Globus pallidus (tissue), 1 donor: Measurements from ENCODE around the gene CCDC93.

Experiments
- DNase-seq: peaks from one replicate; pipeline ENCODE4 v3.0.0-alpha.2; 2015; ENCODE audit warnings: low spot score

The CCDC93 gene

DNA sequence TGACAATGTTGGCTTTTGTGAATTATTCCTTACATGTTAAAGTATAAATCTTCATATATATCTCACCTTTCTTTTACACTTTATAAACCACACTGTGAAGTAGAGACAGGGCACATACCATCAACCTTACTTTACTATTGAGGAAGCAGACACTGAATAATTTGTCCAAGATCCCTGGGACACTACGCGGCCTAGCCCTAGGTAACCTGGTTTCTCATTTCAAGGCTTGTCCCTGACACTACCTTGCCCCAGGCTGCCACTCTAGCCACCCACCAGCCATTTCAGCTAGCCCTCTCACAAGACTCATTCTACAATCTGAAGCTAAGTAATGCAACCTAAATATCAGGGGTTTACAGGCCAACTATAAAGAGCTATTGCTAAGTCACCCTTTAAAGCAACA, 26.7 kb downstream of the CCDC93 start:
- no peak for DNase-seq

- DNase-seq, result peak; percentile 8
Observed at GRCh38 chr2:117985092-117985491, 28.8 kb downstream of the CCDC93 start.

DNA sequence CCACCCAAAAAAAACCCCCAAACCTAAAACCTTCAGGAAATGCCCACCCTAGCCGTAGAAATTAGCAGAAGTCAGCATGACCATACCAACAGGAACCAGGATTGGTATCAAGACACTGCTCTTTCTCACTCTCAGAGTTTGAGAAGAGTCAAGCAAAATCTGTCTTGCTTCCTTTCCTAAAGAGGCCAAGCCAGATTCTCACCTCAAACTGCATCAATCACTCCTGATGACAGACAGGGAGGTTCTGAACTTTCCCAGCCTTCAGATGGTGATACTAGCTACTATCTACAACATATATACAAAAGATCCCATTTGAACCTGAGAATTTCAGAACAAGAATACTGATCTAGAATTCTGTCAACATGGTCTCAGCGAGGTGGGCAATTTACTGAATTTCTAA, 29.7 kb downstream of the CCDC93 start:
- no peak for DNase-seq

GRCh38 chr2:117983040-117983439, 30.8 kb downstream of the CCDC93 start:
- DNase-seq, result no peak

GRCh38 chr2:117982376-117983033, 31.4 kb downstream of the CCDC93 start:
- DNase-seq, result no peak

- no peak for DNase-seq
Observed at GRCh38 chr2:117981810-117982209, 32.1 kb downstream of the CCDC93 start.

GRCh38 chr2:117980783-117981676, 32.8 kb downstream of the CCDC93 start:
- no peak for DNase-seq

DNA sequence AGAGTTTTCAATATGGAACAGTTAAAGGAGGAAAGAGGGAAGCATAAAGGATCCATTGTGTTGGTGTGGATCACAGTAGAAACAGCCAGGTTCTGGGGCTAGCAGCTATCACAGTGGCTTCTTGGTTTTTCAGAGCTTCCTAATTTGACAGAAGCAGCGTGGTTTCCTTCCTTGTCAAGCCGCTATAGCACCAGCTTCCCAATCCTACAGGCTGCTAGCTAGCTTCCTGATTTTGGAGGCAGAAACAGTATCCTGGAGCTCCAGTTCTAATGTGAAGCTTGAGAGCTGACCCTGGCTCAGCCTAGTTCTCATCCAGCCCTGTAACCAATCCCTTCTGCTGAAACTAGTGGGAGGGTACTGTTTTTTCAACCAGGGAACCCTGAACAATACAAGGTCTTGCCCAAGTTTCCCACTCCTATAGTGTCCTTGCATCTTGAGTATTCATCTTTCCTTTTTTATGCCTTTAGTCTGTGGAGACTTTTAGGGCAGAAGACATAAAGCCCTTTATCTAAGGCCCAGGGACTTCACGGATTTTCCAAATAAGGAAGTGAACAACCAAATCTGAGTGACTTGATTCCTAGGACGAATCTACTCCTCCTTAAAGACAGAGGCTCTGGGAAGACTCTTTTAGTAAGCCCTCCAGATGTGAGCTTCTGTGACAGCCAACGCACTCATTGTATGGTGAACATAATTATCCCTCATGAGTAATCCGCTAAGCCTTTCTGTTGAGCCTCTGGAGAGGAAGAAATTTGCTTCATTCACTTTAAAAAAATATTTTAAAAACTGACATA, 33.8 kb downstream of the CCDC93 start:
- DNase-seq, result peak; percentile 35

DNA sequence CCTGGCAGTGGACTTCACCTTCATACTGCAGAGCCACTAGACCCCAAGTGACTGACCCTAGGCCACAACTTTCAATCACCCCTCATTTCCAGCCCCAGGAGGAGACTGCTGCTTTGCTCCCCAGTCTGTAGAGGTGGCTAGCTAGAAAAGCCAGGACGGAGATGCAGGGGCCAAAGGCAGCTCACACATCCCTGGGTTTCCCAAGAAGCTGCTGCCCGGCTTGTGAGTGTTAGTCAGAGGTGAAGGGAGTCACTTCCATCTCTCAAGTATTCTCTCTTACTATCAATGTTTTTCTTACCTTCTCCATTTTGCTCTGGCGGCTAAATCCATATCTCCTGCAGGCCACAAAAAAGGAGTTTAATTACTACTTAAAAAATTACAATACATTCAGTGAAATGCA, 36.2 kb downstream of the CCDC93 start:
- DNase-seq, result no peak

DNA sequence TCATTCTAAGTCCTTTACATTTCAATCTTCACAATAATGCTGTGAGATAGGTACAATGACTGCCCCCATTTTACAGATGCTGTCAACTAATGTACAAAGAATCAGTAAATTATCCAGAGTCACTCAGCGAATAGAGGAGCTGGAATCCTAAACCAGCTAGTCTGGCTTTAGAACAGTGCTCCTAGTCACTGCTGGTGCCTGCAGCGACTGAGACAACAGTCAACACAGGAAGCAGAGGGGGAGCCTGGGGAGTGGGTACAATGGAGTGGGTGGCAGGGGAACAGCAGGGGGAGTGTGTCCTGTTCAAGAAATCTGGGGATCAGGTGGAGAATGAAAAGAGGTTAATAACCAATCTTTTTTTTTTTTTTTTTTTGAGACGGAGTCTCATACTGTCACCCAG, 37.3 kb downstream of the CCDC93 start:
- DNase-seq, result no peak

- no peak for DNase-seq
Observed at GRCh38 chr2:117973498-117974082, 40.3 kb downstream of the CCDC93 start.

DNA sequence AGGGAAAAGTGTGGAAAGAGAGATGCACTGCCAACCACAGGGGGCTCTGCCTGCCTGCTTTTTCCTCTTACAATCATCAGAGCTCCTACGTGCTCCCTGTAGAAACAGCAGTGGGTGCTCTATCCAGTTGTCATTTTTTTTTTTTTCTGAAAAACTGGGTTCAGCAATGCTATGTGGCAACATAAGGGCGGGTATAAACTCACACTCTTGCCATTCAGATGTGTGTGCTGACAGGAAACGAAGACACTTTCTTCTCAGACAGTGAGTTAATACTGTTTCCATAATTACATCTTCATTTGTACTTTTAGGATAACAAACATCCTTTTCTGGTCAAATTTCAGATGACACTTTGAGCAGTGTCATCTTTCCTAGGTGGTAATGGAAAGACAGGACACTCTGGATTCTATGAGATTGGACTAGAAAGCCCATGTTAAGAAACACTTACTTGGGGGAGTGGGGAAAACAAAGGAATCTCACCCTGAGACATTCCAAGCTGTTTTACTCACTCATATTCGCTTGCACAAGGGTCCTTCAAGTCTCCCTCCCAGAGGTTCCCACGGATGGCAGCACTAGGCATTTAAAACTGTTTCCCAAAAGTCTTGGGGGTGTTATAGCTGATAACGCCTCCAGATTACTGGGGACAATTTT, 41.3 kb downstream of the CCDC93 start:
- no peak for DNase-seq

DNA sequence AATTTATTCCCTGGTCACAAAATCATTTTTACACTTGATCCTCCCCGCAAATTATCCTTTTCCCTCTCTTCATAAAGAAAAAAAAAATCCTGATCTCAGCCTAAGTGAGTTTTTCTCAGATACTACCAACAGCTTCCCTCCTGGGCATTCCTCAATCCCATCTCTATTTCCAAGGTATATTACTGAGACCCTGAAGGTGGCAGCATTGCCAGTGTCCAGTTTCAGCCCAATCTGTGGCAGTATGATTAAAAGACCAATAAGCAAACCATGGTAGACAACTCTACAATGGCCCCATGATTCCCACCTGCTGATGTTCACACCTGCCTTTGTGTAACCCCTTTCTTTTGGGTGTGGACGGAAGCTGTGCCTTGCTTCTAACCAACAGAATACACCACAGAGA, 45.1 kb downstream of the CCDC93 start:
- DNase-seq, result no peak

DNA sequence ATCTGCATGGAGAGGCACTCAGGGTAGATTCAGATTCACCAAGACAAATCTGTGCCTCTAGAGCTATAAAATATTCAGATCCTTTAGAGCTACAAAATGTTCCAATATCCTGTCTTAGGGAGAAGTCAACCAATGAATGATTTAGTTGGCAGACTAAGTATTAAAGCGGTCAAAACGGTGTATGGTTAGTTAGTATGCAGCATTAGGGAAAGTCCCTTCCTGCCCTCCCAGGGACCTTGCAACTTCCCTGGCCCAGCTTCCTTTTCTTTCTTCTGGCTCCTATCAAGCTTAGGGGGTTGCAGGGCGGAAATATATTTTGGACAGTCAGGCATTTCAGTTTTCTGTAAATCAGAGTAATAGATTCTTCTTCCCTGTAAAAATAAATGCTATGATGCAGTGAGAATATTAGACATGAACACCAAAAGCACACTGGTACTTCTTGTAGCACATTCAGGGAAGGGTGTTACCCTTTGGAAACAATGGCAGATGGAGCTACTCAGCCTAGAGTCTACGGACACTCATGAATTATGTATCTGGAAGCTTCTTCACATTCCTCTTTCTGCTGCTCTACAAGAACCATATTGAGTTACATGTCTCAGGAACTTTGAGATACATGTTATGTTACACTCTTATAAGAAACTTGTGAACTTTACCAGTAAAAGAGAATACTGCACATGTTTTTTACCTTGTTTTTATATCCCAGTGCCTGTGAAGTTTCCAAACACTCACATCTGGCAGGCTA, 45.7 kb downstream of the CCDC93 start:
- no peak for DNase-seq

DNA sequence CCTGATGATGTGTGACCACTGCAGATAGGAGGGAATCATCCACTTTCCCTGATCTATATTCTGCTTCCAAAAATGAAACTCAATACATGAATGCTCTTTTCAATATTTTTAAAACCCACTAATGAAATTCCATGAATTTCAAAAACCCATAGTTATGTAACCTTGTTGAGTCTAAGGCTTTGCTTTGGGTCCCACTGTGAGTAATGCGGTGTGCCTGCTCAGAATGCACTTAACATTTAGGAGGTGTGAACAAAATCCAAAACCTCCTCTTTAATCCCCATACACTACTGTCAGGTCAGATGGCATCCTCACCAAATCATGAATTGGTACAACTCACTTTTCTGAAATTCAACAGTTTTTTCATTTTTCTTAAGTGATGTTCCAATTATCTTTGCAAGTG, 50.4 kb downstream of the CCDC93 start:
- DNase-seq, result no peak

DNA sequence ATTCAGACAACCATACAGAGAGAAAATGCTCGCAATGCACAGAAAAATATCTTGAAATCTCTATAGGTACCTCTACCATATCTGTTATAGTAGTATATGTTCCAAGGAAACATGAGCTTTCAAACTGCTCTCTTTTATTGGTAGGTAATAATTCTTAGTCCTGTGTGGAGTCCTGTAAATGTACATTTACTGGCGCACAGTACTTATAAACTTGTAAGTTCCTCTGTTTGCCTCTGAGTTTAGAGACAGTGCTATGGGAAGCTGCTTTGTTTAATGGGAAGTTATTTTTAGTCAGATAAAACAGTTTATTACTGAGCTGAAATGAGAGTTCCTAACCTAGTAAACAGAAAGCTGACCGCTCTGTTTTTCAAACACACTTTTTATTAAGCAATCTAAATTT, 52.7 kb downstream of the CCDC93 start:
- DNase-seq, result no peak

GRCh38 chr2:117960231-117960630, 53.6 kb downstream of the CCDC93 start:
- DNase-seq, result no peak

- DNase-seq, result no peak
Observed at GRCh38 chr2:117958186-117958585, 55.7 kb downstream of the CCDC93 start.

DNA sequence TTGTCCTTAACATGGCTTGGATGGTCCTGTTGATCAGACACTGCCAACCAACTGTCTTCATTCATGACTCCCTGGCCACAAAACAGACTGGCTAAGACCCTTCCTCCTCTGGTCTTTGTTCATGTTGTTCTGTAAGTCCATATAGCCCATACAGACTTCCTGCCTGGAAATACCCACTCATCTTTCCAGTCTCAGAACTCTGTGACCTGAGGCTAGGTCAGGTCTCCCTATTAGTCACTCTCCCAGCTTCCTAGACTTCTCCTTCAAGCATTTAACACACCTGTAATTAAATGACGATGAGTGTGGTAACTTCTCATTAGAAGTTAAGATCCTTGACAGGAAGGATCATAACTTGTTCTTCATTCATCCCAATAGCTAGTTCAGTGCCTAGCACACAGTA, 56.3 kb downstream of the CCDC93 start:
- no peak for DNase-seq

DNA sequence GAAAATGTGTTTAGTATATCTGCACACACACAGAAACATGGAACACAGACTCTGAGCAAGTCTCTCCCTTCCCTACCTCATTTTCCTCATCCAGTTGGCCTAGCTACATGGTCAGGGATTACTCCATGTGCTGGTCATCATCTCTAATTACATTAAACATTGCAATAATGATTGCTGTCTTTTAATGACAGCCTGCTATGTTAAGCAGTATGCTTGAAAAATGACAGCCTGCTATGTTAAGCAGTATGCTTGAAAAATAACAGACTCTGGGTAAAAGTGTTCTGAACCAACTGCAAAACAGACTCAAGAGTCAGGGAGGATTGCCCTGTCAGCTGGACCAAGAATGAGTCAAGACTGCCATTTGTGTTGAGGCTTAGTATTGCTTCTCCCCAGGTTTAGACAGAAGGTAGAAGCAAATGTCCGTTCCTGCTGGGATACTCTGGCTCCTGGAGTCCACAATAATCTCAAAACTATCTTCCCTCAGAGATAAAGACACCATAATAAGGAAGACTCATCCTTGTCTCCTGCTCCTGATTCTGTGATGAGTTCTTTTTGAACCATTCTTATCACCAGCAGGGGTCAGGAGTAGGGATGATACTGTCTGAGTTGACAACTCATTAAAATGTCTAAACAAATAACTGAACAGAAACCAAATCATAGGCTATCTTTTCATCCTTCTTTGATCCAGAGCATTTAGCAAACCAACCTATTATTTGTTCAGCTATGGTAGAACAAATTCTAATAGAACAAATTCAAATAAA, 57.7 kb downstream of the CCDC93 start:
- DNase-seq, result no peak
